H1 (cell line): ENCODE results near the gene CACNA2D1. TPM values are rescaled to one million over a fixed set of nuclear protein-coding genes. Genes with fewer than 3 reads are reported as not detected.

ENCODE experiments used
- JUND ChIP-seq: IDR thresholded peaks from 2 replicates; pipeline ENCODE4 v1.6.1; 2011; ENCODE audit warnings: mild to moderate bottlenecking, improper control_type of control experiment, low read length
- RFX5 ChIP-seq: IDR thresholded peaks from 2 replicates; pipeline ENCODE4 v1.6.1; 2011; ENCODE audit warnings: low read depth, low read length, improper control_type of control experiment, borderline replicate concordance
- polyA plus RNA-seq, 7 experiments: library from polyadenylated mRNA; depleted of rRNA in 3 of 7; stranded (reverse) in 5 of 7; unstranded in 2 of 7; fragments of >200 nt in 5 of 7; fragments of 200-250 nt in 2 of 7; gene quantifications; 1 replicate in 5 of 7; 2 replicates in 1 of 7; 4 replicates in 1 of 7; pipeline versions ENCODE4 v1.2.1 to v1.2.3, GENCODE V29; 2011 to 2013; ENCODE audit warnings: missing spikeins in 2 of 7, mixed read lengths in 2 of 7
- total RNA-seq: library from RNA; stranded (reverse); fragmentation: NEBNext Ultra II Directional; extraction: Animal tissue kit (Norgen Biotek cat#: 25700); gene quantifications from 2 replicates; pipeline ENCODE4 v1.2.1, GENCODE V29; 2021
- TF ChIP-seq, protein P1 (sequence below): fragments of 300-600 bp; sonication (generic); IDR thresholded peaks from 2 replicates; pipeline ENCODE4 v1.7.1; 2012; ENCODE audit warnings: low read length, moderate library complexity, mild to moderate bottlenecking, inconsistent platforms; ENCODE audit not compliant: insufficient replicate concordance
- TF ChIP-seq, protein P2 (sequence below), 3 experiments: IDR thresholded peaks; 1 replicate in 2 of 3; 2 replicates in 1 of 3; pipeline versions ENCODE4 v1.5.1 to v1.6.1; 2011; ENCODE audit warnings: low read length in 3 of 3, mild to moderate bottlenecking in 3 of 3, inconsistent platforms in 2 of 3, low read depth in 1 of 3, moderate library complexity in 1 of 3; ENCODE audit not compliant: insufficient read depth in 1 of 3; ENCODE audit errors: control extremely low read depth in 1 of 3

CACNA2D1 gene
- total and polyA plus RNA-seq, 2 of the 8 experiments (the other 6 are each of a cell fraction or from before 2014, with no cell fraction given) = 4.3 to 27.3 TPM

DNA sequence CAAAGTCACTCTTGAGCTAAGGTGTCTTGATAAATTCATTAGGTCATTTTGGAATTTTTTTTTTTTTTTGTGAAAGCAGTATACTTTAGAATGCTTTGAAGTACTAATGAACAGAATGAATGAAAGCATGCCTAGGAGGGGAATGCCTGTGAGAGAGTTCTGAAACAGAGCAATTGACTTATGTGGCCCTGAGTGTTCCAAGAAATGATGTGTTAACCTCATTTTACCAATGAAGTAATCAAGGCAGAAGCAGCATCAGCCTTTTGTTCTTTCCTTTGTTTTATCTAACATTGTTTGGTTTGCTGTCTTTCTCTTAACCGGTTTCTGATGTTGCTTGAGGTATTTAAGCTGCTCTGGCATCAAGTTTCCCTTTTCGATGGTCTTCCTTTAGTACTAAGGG lies 519.1 kb downstream of the CACNA2D1 start (continued):
- TF ChIP-seq, protein P1, sequence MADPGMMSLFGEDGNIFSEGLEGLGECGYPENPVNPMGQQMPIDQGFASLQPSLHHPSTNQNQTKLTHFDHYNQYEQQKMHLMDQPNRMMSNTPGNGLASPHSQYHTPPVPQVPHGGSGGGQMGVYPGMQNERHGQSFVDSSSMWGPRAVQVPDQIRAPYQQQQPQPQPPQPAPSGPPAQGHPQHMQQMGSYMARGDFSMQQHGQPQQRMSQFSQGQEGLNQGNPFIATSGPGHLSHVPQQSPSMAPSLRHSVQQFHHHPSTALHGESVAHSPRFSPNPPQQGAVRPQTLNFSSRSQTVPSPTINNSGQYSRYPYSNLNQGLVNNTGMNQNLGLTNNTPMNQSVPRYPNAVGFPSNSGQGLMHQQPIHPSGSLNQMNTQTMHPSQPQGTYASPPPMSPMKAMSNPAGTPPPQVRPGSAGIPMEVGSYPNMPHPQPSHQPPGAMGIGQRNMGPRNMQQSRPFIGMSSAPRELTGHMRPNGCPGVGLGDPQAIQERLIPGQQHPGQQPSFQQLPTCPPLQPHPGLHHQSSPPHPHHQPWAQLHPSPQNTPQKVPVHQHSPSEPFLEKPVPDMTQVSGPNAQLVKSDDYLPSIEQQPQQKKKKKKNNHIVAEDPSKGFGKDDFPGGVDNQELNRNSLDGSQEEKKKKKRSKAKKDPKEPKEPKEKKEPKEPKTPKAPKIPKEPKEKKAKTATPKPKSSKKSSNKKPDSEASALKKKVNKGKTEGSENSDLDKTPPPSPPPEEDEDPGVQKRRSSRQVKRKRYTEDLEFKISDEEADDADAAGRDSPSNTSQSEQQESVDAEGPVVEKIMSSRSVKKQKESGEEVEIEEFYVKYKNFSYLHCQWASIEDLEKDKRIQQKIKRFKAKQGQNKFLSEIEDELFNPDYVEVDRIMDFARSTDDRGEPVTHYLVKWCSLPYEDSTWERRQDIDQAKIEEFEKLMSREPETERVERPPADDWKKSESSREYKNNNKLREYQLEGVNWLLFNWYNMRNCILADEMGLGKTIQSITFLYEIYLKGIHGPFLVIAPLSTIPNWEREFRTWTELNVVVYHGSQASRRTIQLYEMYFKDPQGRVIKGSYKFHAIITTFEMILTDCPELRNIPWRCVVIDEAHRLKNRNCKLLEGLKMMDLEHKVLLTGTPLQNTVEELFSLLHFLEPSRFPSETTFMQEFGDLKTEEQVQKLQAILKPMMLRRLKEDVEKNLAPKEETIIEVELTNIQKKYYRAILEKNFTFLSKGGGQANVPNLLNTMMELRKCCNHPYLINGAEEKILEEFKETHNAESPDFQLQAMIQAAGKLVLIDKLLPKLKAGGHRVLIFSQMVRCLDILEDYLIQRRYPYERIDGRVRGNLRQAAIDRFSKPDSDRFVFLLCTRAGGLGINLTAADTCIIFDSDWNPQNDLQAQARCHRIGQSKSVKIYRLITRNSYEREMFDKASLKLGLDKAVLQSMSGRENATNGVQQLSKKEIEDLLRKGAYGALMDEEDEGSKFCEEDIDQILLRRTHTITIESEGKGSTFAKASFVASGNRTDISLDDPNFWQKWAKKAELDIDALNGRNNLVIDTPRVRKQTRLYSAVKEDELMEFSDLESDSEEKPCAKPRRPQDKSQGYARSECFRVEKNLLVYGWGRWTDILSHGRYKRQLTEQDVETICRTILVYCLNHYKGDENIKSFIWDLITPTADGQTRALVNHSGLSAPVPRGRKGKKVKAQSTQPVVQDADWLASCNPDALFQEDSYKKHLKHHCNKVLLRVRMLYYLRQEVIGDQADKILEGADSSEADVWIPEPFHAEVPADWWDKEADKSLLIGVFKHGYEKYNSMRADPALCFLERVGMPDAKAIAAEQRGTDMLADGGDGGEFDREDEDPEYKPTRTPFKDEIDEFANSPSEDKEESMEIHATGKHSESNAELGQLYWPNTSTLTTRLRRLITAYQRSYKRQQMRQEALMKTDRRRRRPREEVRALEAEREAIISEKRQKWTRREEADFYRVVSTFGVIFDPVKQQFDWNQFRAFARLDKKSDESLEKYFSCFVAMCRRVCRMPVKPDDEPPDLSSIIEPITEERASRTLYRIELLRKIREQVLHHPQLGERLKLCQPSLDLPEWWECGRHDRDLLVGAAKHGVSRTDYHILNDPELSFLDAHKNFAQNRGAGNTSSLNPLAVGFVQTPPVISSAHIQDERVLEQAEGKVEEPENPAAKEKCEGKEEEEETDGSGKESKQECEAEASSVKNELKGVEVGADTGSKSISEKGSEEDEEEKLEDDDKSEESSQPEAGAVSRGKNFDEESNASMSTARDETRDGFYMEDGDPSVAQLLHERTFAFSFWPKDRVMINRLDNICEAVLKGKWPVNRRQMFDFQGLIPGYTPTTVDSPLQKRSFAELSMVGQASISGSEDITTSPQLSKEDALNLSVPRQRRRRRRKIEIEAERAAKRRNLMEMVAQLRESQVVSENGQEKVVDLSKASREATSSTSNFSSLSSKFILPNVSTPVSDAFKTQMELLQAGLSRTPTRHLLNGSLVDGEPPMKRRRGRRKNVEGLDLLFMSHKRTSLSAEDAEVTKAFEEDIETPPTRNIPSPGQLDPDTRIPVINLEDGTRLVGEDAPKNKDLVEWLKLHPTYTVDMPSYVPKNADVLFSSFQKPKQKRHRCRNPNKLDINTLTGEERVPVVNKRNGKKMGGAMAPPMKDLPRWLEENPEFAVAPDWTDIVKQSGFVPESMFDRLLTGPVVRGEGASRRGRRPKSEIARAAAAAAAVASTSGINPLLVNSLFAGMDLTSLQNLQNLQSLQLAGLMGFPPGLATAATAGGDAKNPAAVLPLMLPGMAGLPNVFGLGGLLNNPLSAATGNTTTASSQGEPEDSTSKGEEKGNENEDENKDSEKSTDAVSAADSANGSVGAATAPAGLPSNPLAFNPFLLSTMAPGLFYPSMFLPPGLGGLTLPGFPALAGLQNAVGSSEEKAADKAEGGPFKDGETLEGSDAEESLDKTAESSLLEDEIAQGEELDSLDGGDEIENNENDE = no peak
- no peak for TF ChIP-seq RFX5
- TF ChIP-seq JUND = no peak
- TF ChIP-seq, protein P2, sequence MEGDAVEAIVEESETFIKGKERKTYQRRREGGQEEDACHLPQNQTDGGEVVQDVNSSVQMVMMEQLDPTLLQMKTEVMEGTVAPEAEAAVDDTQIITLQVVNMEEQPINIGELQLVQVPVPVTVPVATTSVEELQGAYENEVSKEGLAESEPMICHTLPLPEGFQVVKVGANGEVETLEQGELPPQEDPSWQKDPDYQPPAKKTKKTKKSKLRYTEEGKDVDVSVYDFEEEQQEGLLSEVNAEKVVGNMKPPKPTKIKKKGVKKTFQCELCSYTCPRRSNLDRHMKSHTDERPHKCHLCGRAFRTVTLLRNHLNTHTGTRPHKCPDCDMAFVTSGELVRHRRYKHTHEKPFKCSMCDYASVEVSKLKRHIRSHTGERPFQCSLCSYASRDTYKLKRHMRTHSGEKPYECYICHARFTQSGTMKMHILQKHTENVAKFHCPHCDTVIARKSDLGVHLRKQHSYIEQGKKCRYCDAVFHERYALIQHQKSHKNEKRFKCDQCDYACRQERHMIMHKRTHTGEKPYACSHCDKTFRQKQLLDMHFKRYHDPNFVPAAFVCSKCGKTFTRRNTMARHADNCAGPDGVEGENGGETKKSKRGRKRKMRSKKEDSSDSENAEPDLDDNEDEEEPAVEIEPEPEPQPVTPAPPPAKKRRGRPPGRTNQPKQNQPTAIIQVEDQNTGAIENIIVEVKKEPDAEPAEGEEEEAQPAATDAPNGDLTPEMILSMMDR (IDR thresholded peaks at IDR 0.05; ENCODE audit: control extremely low read depth in 1 of 3, insufficient read depth in 1 of 3, low read depth in 1 of 3, low read length in 3 of 3) = no peak
